Muscle layer of duodenum (tissue), 2 donors: ENCODE data around the gene UBR2.

Experiments used
- H3K27ac ChIP-seq: one replicate; pipeline ENCODE4 v1.7.0; 2013; ENCODE audit warnings: mild to moderate bottlenecking, low read length
- H3K27me3 ChIP-seq: one replicate; pipeline ENCODE4 v1.7.0; 2013; ENCODE audit warnings: low read depth, mild to moderate bottlenecking, control low read depth, low read length
- H3K36me3 ChIP-seq, 2 donors: one replicate each; pipeline ENCODE4 v1.7.0; 2013; ENCODE audit warnings: low read length in 2 of 2, control low read depth in 1 of 2, mild to moderate bottlenecking in 1 of 2; ENCODE audit not compliant: insufficient read depth in 2 of 2, control insufficient read depth in 1 of 2
- H3K4me1 ChIP-seq, 2 donors: one replicate each; pipeline ENCODE4 v1.7.0; 2013; ENCODE audit warnings: low read length in 2 of 2, mild to moderate bottlenecking in 2 of 2, control low read depth in 1 of 2, moderate library complexity in 1 of 2; ENCODE audit not compliant: insufficient read depth in 2 of 2, control insufficient read depth in 1 of 2
- H3K4me3 ChIP-seq, 2 donors: one replicate each; pipeline ENCODE4 v1.7.0; 2013; ENCODE audit warnings: low read length in 2 of 2, low read depth in 1 of 2, mild to moderate bottlenecking in 1 of 2
- H3K9me3 ChIP-seq, 2 donors: one replicate each; pipeline ENCODE4 v1.7.0; 2013; ENCODE audit warnings: low read length in 2 of 2, control low read depth in 1 of 2, mild to moderate bottlenecking in 1 of 2; ENCODE audit not compliant: control insufficient read depth in 1 of 2
- donor health status: healthy.

Gene UBR2

DNA sequence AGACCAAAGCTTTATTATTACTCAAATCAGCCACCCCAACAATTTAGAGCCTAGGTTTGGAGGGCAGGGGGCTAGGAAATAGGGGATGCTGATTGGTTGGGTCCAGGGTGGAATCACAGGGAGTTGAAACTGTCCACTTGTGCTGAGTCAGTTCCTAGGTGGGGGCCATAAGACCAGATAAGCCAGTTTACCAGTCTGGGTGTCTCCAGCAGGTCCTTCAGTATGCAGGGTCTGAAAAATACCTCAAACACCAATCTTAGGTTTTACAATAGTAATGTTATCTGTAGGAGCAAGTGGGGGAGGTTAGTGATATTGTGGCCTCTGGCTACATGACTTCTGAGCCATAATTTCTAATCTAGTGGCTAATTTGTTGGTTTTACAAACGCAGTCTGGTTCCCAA lies 63.2 kb downstream of the UBR2 start:
- Histone ChIP-seq H3K4me1 (peaks cover 0 to 7% of the 10 kb centered on the region in 2 donors), H3K36me3 (peaks cover 20 to 31% of the 10 kb centered on the region in 2 donors), H3K27me3 (no peaks in the 10 kb centered on the region), H3K4me3 (no peak overlapping the region), H3K9me3 (no peaks in the 10 kb centered on the region), H3K27ac (no peak overlapping the region)

DNA sequence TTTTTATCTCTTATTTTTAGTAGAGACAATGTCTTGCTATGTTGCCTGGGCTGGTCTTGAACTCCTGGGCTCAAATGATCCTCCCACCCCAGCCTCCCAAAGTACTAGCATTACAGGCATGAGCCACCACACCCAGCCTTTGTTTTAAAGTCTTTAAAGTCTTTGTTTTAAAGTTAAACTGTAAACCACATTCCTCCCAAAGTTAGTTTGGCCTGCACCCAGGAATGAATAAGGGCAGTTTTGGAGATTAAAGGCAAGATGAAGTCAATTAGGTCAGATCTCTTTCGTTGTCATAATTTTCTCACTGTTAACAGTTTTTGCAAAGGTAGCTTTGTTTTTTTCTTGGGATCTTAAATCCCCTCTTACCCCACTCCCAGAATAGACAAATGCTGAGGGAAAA lies 63.8 kb downstream of the UBR2 start:
- Histone ChIP-seq H3K27me3 (no peaks in the 10 kb centered on the region), H3K9me3 (no peaks in the 10 kb centered on the region), H3K27ac (no peak overlapping the region), H3K36me3 (peaks cover 26 to 37% of the 10 kb centered on the region in 2 donors), H3K4me3 (no peak overlapping the region), H3K4me1 (peaks cover 0 to 7% of the 10 kb centered on the region in 2 donors)

DNA sequence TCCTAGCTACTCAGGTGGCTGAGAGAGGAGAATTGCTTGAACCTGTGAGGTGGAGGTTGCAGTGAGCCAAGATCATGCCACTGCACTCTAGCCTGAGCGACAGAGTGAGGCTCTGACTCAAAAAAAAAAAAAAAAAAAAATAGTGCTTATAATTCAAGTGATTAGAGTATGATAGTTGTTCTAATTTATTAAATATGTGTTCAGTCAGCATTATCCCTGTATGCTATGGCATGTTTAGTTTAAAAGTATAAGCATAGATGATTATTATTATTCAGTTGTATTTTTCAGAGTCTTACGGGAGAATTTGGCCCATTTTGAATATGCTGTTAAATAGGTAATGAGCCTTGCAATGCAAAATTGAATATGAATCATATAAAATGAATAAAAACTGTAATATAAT lies 64.8 kb downstream of the UBR2 start:
- H3K36me3 ChIP-seq: peaks cover 31 to 45% of the 10 kb centered on the region in 2 donors
- H3K4me1 ChIP-seq: peaks cover 0 to 7% of the 10 kb centered on the region in 2 donors
- H3K4me3 ChIP-seq: no peak overlapping the region
- no peak overlapping the region for H3K27ac ChIP-seq
- no peaks in the 10 kb centered on the region for H3K9me3 ChIP-seq
- no peaks in the 10 kb centered on the region for H3K27me3 ChIP-seq

DNA sequence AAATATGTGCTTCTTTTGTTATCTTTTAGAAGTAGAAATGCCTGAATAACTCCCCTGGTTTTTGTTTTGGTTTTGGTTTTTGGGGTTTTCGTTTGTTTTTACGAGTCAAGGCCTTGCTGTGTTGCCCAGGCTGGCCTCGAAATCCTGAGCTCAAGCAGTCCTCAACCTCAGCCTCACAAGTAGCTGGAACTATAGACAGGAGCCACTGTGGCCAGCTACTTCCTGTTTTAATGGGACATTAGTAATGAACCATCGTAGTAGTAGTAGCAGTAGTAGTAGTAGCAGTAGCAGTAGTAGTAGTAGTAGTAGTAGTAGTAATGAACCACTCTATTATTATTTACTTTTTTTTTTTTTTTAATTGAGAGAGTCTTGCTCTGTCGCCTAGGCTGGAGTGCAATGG lies 66.0 kb downstream of the UBR2 start:
- Histone ChIP-seq H3K4me3 (no peak overlapping the region), H3K36me3 (peaks cover 28 to 45% of the 10 kb centered on the region in 2 donors), H3K27me3 (no peaks in the 10 kb centered on the region), H3K27ac (no peak overlapping the region), H3K9me3 (no peaks in the 10 kb centered on the region), H3K4me1 (peaks cover 0 to 7% of the 10 kb centered on the region in 2 donors)

DNA sequence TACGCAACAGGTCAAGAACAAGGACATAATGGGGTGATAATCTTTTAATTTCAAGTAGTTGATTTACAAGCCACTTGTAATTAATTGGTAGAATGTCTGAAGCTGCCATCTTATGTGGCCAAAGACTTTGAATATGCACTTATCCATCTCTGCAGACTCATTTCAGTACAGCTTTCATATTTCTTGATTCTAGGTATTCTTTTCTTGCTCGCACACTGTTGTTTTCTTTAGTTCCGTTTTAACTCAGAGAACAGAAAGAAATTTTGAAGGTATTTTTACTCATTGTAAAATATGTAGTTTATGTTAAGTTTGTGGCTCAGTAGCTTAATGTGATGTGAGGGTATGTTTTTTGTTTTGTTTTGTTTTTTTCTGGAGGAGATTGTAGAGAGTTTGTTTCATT lies 73.9 kb downstream of the UBR2 start:
- H3K27me3 ChIP-seq: no peaks in the 10 kb centered on the region
- H3K27ac ChIP-seq: no peak overlapping the region
- H3K9me3 ChIP-seq: no peaks in the 10 kb centered on the region
- peaks cover 49 to 68% of the 10 kb centered on the region in 2 donors for H3K36me3 ChIP-seq
- no peaks in the 10 kb centered on the region for H3K4me1 ChIP-seq
- H3K4me3 ChIP-seq: no peak overlapping the region

DNA sequence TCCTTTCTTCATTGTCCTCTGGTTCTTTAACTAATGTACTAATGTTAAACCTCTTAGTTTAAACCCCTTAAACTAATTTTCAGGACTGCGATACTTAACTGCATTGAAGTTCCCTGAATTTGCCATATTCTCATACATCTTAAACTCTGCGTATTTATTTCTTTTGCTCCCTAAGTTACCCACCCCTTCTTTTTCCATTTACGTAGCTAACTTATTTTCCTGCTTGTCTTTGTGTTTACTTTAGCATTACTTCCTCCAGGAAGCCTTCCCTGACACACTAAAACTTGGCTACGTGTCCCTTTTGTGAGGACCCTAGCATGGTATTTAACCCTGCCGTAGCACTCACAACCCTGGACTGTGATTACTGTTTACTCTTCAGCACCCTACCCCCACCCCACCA lies 79.0 kb downstream of the UBR2 start:
- H3K4me1 ChIP-seq: no peaks in the 10 kb centered on the region
- H3K27me3 ChIP-seq: no peaks in the 10 kb centered on the region
- no peak overlapping the region for H3K4me3 ChIP-seq
- no peaks in the 10 kb centered on the region for H3K9me3 ChIP-seq
- peaks cover 52 to 66% of the 10 kb centered on the region in 2 donors for H3K36me3 ChIP-seq
- no peak overlapping the region for H3K27ac ChIP-seq

DNA sequence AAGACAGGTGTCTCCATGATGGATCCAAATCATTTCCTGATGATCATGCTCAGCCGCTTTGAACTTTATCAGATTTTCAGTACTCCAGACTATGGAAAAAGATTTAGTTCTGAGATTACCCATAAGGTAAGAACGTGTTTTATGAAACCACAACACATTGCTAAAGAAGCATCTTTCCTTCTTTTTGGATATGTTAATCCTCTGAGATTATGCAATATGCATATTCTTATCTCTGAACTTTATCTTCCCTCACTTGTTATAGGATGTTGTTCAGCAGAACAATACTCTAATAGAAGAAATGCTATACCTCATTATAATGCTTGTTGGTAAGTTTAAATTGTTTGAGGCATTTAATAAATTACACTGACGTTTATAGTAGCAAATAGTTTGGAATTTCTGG lies 80.4 kb downstream of the UBR2 start:
- H3K9me3 ChIP-seq: no peaks in the 10 kb centered on the region
- H3K4me3 ChIP-seq: no peak overlapping the region
- no peaks in the 10 kb centered on the region for H3K27me3 ChIP-seq
- H3K4me1 ChIP-seq: no peaks in the 10 kb centered on the region
- H3K36me3 ChIP-seq: peaks cover 46 to 65% of the 10 kb centered on the region in 2 donors
- no peak overlapping the region for H3K27ac ChIP-seq

DNA sequence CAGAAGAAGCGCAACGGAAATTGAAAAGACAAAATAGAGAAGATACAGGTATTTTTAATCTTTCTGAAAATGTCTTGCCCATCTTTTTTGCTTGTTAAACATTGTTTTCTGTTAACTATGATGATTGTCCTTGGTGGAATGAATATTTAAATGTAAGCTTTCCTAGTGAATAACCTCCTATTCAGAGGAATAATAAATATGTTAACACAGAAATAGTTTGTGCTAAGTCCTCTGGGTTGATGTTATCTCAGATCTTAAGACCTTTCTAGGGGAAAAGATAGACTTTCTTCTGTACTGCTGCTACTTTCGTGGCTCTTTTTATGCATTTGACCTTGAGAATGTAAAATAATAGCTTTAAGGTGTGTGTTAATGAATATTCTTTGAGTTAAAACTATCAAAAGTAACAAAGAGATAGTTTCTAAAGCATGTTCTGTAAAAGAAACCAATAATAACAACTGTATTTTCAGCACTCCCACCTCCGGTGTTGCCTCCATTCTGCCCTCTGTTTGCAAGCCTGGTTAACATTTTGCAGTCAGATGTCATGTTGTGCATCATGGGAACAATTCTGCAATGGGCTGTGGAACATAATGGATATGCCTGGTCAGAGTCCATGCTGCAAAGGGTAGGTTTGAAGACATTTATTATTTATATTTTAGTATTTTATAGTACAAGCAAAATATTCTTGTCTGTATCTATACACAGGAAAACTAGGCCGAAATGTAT lies 88.4 kb downstream of the UBR2 start:
- Histone ChIP-seq H3K4me1 (no peaks in the 10 kb centered on the region), H3K27ac (no peak overlapping the region), H3K9me3 (no peaks in the 10 kb centered on the region), H3K4me3 (no peak overlapping the region), H3K27me3 (no peaks in the 10 kb centered on the region), H3K36me3 (peaks cover 52 to 70% of the 10 kb centered on the region in 2 donors)

DNA sequence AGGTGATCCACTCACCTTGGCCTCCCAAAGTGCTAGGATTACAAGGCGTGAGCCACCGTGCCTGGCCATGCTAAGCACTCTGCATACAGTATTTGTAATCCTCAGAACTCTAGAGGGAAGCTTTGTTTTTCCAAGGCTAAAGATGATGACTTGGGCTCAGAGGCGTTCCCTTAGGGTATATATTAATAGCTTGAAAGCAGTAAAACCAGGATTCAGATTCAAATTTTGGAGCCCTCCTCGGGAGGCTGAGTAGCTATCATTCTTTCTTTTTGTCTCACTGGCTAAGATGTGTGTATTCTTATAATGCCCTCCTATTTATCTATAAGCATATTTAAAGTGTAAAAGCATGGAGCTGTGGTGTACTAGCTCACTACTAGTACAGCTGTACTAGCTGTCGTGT lies 90.0 kb downstream of the UBR2 start:
- Histone ChIP-seq H3K4me3 (no peak overlapping the region), H3K9me3 (no peaks in the 10 kb centered on the region), H3K27ac (no peak overlapping the region), H3K27me3 (no peaks in the 10 kb centered on the region), H3K4me1 (no peaks in the 10 kb centered on the region), H3K36me3 (peaks cover 60 to 79% of the 10 kb centered on the region in 2 donors)

DNA sequence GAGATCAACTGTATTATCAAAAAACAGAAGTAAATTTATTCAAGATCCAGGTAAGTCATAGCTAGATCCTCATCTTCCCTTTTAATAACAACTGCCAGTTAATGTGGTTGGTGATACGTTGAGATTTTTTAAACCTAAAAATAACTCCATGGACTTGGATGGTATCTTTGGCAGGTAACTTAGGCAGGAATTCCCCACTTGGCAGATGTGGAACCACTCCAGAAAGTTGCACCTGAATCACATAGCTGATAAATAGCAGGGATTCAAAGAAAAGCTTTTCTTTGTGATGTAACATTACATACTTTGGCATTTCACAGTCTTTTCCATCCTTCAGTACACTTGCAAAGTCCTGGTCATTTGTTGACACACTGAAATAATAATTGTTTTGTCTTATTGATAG lies 96.0 kb downstream of the UBR2 start:
- Histone ChIP-seq H3K4me3 (no peak overlapping the region), H3K9me3 (no peaks in the 10 kb centered on the region), H3K27ac (no peak overlapping the region), H3K4me1 (no peaks in the 10 kb centered on the region), H3K27me3 (no peaks in the 10 kb centered on the region), H3K36me3 (peaks cover 61 to 70% of the 10 kb centered on the region in 2 donors)

DNA sequence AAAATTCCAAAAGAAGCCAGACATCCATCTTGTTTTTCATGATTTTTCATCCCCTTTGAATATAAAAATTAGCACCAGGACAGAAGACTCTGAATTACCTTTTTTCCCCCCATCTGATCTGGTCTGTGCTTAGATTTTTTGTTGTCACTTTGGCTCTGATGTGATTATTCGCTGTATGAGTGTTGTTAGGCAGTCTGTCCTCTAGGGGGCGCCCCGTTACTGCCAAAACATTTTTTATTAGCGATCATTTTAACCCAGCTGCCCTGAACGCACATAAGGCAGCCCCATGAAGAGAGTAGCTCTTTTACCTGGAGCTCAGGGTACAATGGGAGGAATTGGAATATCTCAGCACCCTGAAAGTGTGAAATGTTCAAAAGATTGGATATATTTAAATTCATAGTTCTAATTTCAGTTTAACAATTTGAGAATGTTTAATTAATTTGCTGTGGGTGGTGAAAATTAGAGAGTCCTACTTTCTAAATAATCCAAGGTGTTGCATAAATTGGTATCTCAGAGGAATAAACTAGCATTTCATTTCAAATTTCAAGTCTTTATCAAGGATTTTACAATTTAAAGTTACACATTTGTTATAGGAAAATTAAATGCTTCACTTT lies 97.8 kb downstream of the UBR2 start:
- Histone ChIP-seq H3K36me3 (peaks cover 66 to 78% of the 10 kb centered on the region in 2 donors), H3K27me3 (no peaks in the 10 kb centered on the region), H3K4me1 (no peaks in the 10 kb centered on the region)

DNA sequence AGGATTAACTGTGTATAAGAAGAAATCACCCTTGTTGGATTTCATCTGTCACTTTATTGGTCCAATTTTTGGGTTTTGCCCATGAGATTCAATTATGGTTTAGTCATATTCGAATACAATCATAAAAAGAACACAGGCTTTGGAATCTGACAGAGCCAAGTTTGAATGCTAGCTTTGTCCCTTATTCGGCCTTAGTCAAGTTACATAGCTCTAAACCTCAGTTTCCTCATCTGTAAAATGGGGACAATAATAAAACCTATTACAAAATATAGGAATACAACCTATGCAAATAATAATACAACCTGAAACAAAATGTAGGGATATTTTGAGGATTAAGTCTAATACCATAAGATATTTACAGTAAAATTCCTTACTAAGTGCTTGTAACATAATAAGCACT lies 100.9 kb downstream of the UBR2 start:
- Histone ChIP-seq H3K27ac (no peak overlapping the region), H3K27me3 (no peaks in the 10 kb centered on the region), H3K36me3 (peaks cover 62 to 64% of the 10 kb centered on the region in 2 donors), H3K4me3 (no peak overlapping the region), H3K9me3 (no peaks in the 10 kb centered on the region), H3K4me1 (no peaks in the 10 kb centered on the region)

More for the DNA sequence above, 97.8 kb downstream of the UBR2 start:
- Histone ChIP-seq H3K4me3 (no peak overlapping the region), H3K9me3 (no peaks in the 10 kb centered on the region), H3K27ac (no peak overlapping the region)
